Parathyroid adenoma (tissue), 2 donors: Measurements from ENCODE around the gene ZNF688.

Experiments used
- H2AFZ ChIP-seq: fragments of 300-600 bp; sonication (generic); one replicate; pipeline ENCODE4 v1.7.0; 2017; ENCODE audit warnings: antibody characterized with exemption, mild to moderate bottlenecking
- H3K27ac ChIP-seq: fragments of 300-600 bp; sonication (generic); one replicate; pipeline ENCODE4 v1.7.0; 2017
- H3K27me3 ChIP-seq: fragments of 300-600 bp; sonication (generic); one replicate; pipeline ENCODE4 v1.7.0; 2017; ENCODE audit warnings: low read length; ENCODE audit not compliant: control insufficient read depth, insufficient read depth
- H3K36me3 ChIP-seq: fragments of 300-600 bp; sonication (generic); one replicate; pipeline ENCODE4 v1.7.0; 2017; ENCODE audit warnings: low read length; ENCODE audit not compliant: control insufficient read depth, insufficient read depth
- H3K4me1 ChIP-seq: fragments of 300-600 bp; sonication (generic); one replicate; pipeline ENCODE4 v1.7.0; 2017; ENCODE audit warnings: control low read depth
- H3K4me2 ChIP-seq: fragments of 300-600 bp; sonication (generic); one replicate; pipeline ENCODE4 v1.7.0; 2017; ENCODE audit warnings: low read length
- H3K4me3 ChIP-seq: fragments of 300-600 bp; sonication (generic); one replicate; pipeline ENCODE4 v1.7.0; 2017; ENCODE audit warnings: low read depth, low read length
- H3K79me2 ChIP-seq: fragments of 300-600 bp; sonication (generic); one replicate; pipeline ENCODE4 v1.7.0; 2017; ENCODE audit warnings: control low read depth
- H3K9ac ChIP-seq: fragments of 300-600 bp; sonication (generic); one replicate; pipeline ENCODE4 v1.7.0; 2017; ENCODE audit warnings: mild to moderate bottlenecking
- H3K9me3 ChIP-seq: fragments of 300-600 bp; sonication (generic); one replicate; pipeline ENCODE4 v1.7.0; 2017; ENCODE audit warnings: low read length; ENCODE audit not compliant: control insufficient read depth
- CTCF ChIP-seq: fragments of 300-600 bp; sonication (generic); IDR thresholded peaks from one replicate; pipeline ENCODE4 v1.7.0; 2017; ENCODE audit warnings: antibody characterized with exemption, mild to moderate bottlenecking
- donor health status: primary hyperparathyroidism.

The ZNF688 gene

GRCh38 chr16:30585400-30586191, 14.1 kb upstream of the ZNF688 start, which contains the start of gene ZNF785:
Gene ZNF785 (minus strand): TSS chr16:30585697. CDS start chr16:30585611, 86 bp downstream.
- H3K27ac ChIP-seq = peak within 1 kb of the TSS; percentile 86
- peak within 1 kb of the TSS; percentile 97 for H3K4me2 ChIP-seq
- H2AFZ ChIP-seq = peak within 1 kb of the TSS; percentile 89
- no peaks in the 10 kb centered on the region for H3K36me3 ChIP-seq
- no peaks in the 10 kb centered on the region for H3K9me3 ChIP-seq
- H3K27me3 ChIP-seq = no peaks in the 10 kb centered on the region
- H3K4me3 ChIP-seq = peak within 1 kb of the TSS; percentile 91
- H3K79me2 ChIP-seq = peaks cover 11% of the 10 kb centered on the region
- peak within 1 kb of the TSS; percentile 62 for H3K9ac ChIP-seq
- TF ChIP-seq CTCF = peak; percentile 43
- H3K4me1 ChIP-seq = peaks cover 2% of the 10 kb centered on the region

- no peak for TF ChIP-seq CTCF
- Histone ChIP-seq H2AFZ (peak overlapping the region; percentile 89), H3K4me1 (peaks cover 2% of the 10 kb centered on the region), H3K36me3 (no peaks in the 10 kb centered on the region), H3K4me2 (peak overlapping the region; percentile 97), H3K9me3 (no peaks in the 10 kb centered on the region), H3K4me3 (peak overlapping the region; percentile 91), H3K79me2 (peaks cover 11% of the 10 kb centered on the region), H3K9ac (peak overlapping the region; percentile 62), H3K27me3 (no peaks in the 10 kb centered on the region), H3K27ac (peak overlapping the region; percentile 86)
These were observed 13.5 kb upstream of the ZNF688 start for GRCh38 chr16:30585022-30585399.

GRCh38 chr16:30582611-30583340, 11.3 kb upstream of the ZNF688 start:
- Histone ChIP-seq H3K27ac (no peak overlapping the region), H3K27me3 (no peaks in the 10 kb centered on the region), H3K4me1 (peaks cover 2% of the 10 kb centered on the region), H3K36me3 (no peaks in the 10 kb centered on the region), H3K79me2 (peaks cover 11% of the 10 kb centered on the region), H3K9me3 (no peaks in the 10 kb centered on the region), H3K4me3 (no peak overlapping the region), H3K9ac (no peak overlapping the region), H2AFZ (no peak overlapping the region), H3K4me2 (no peak overlapping the region)
- no peak for TF ChIP-seq CTCF

- no peak overlapping the region for H3K9ac ChIP-seq
- no peaks in the 10 kb centered on the region for H3K27me3 ChIP-seq
- H3K9me3 ChIP-seq = no peaks in the 10 kb centered on the region
- H2AFZ ChIP-seq = no peak overlapping the region
- H3K4me3 ChIP-seq = no peak overlapping the region
- H3K27ac ChIP-seq = no peak overlapping the region
- H3K4me1 ChIP-seq = peaks cover 2% of the 10 kb centered on the region
- no peaks in the 10 kb centered on the region for H3K36me3 ChIP-seq
- peaks cover 11% of the 10 kb centered on the region for H3K79me2 ChIP-seq
- no peak overlapping the region for H3K4me2 ChIP-seq
- TF ChIP-seq CTCF = no peak
These were observed 9.9 kb upstream of the ZNF688 start for GRCh38 chr16:30581457-30581856.
